ENCODE measurements around the gene VIPAS39.
A peak's percentile ranks its signal among the peaks of the same experiment; 100 is the strongest.

Gene VIPAS39

GRCh38 chr14:77409131-77409533 lies 48.3 kb downstream of the VIPAS39 start:
- Histone ChIP-seq H3K4me3 (ENCODE audit: insufficient read depth, low read length, poor library complexity, severe bottlenecking) (no peak overlapping the region), H3K27ac (ENCODE audit: low read depth, low read length) (no peak overlapping the region), H3K9me3 (ENCODE audit: insufficient read depth, low read length) (no peaks in the 10 kb centered on the region), H3K79me2 (ENCODE audit: insufficient read depth, low read length) (no peaks in the 10 kb centered on the region), H3K4me2 (ENCODE audit: low read depth, low read length, poor library complexity, severe bottlenecking) (no peak overlapping the region), H4K20me1 (ENCODE audit: low read depth, low read length) (no peaks in the 10 kb centered on the region), H3K36me3 (ENCODE audit: low read length) (no peaks in the 10 kb centered on the region), H3K27me3 (ENCODE audit: low read length) (no peaks in the 10 kb centered on the region), H3K9ac (ENCODE audit: low read length) (no peak overlapping the region), H3F3A (ENCODE audit: insufficient read depth) (no peaks in the 10 kb centered on the region), H3K9me2 (replicated peaks; ENCODE audit: insufficient read depth, low read length) (no peaks in the 10 kb centered on the region), H2AFZ (ENCODE audit: low read depth, low read length, severe bottlenecking) (peak overlapping the region; percentile 88)
- TF ChIP-seq EZH2phosphoT487 (conservative IDR thresholded peaks at IDR 0.05; ENCODE audit: low read length): no peak
- TF ChIP-seq, protein P1, sequence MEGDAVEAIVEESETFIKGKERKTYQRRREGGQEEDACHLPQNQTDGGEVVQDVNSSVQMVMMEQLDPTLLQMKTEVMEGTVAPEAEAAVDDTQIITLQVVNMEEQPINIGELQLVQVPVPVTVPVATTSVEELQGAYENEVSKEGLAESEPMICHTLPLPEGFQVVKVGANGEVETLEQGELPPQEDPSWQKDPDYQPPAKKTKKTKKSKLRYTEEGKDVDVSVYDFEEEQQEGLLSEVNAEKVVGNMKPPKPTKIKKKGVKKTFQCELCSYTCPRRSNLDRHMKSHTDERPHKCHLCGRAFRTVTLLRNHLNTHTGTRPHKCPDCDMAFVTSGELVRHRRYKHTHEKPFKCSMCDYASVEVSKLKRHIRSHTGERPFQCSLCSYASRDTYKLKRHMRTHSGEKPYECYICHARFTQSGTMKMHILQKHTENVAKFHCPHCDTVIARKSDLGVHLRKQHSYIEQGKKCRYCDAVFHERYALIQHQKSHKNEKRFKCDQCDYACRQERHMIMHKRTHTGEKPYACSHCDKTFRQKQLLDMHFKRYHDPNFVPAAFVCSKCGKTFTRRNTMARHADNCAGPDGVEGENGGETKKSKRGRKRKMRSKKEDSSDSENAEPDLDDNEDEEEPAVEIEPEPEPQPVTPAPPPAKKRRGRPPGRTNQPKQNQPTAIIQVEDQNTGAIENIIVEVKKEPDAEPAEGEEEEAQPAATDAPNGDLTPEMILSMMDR (IDR thresholded peaks at IDR 0.05; ENCODE audit: insufficient read depth, low read length, poor library complexity, severe bottlenecking): no peak

- no peaks in the 10 kb centered on the region for H4K20me1 ChIP-seq (ENCODE audit: low read depth, low read length)
- no peaks in the 10 kb centered on the region for H3F3A ChIP-seq (ENCODE audit: insufficient read depth)
- no peak overlapping the region for H3K4me2 ChIP-seq (ENCODE audit: low read depth, low read length, poor library complexity, severe bottlenecking)
- no peak overlapping the region for H2AFZ ChIP-seq (ENCODE audit: low read depth, low read length, severe bottlenecking)
- H3K36me3 ChIP-seq (ENCODE audit: low read length): no peaks in the 10 kb centered on the region
- no peaks in the 10 kb centered on the region for H3K9me3 ChIP-seq (ENCODE audit: insufficient read depth, low read length)
- TF ChIP-seq EZH2phosphoT487 (conservative IDR thresholded peaks at IDR 0.05; ENCODE audit: low read length): no peak
- TF ChIP-seq, protein P1 (IDR thresholded peaks at IDR 0.05; ENCODE audit: insufficient read depth, low read length, poor library complexity, severe bottlenecking): no peak
- H3K27me3 ChIP-seq (ENCODE audit: low read length): no peaks in the 10 kb centered on the region
- H3K4me3 ChIP-seq (ENCODE audit: insufficient read depth, low read length, poor library complexity, severe bottlenecking): no peak overlapping the region
- no peak overlapping the region for H3K9ac ChIP-seq (ENCODE audit: low read length)
- H3K9me2 ChIP-seq (replicated peaks; ENCODE audit: insufficient read depth, low read length): no peaks in the 10 kb centered on the region
- no peaks in the 10 kb centered on the region for H3K79me2 ChIP-seq (ENCODE audit: insufficient read depth, low read length)
- no peak overlapping the region for H3K27ac ChIP-seq (ENCODE audit: low read depth, low read length)
Measured at GRCh38 chr14:77407158-77407557, 50.2 kb downstream of the VIPAS39 start.

DNA sequence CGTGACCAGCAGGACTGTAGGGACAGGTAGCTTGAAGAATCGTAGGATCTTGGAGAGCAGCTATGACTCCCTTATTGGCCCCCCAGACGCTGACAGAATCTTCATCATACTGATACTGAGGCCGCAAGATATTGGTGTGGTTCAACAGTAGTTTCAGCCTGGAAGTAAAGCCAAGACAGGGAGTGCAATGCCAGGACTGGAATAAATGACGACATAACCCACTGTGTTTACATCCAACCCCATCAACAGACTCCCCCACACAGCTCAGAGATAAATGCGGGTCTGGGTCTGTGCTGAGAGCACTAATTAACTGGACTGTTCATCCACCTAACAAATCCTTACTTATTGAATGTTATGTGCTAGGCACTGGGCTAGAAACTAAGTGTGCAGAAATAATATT lies 50.7 kb downstream of the VIPAS39 start:
- H3K27me3 ChIP-seq (ENCODE audit: low read length): no peaks in the 10 kb centered on the region
- no peak overlapping the region for H3K9ac ChIP-seq (ENCODE audit: low read length)
- no peaks in the 10 kb centered on the region for H3K36me3 ChIP-seq (ENCODE audit: low read length)
- H2AFZ ChIP-seq (ENCODE audit: low read depth, low read length, severe bottlenecking): no peak overlapping the region
- H3K4me2 ChIP-seq (ENCODE audit: low read depth, low read length, poor library complexity, severe bottlenecking): no peak overlapping the region
- H3K4me3 ChIP-seq (ENCODE audit: insufficient read depth, low read length, poor library complexity, severe bottlenecking): no peak overlapping the region
- TF ChIP-seq, protein P1 (IDR thresholded peaks at IDR 0.05; ENCODE audit: insufficient read depth, low read length, poor library complexity, severe bottlenecking): no peak
- TF ChIP-seq EZH2phosphoT487 (conservative IDR thresholded peaks at IDR 0.05; ENCODE audit: low read length): no peak
- H3K79me2 ChIP-seq (ENCODE audit: insufficient read depth, low read length): no peaks in the 10 kb centered on the region
- H3F3A ChIP-seq (ENCODE audit: insufficient read depth): no peaks in the 10 kb centered on the region
- H3K9me3 ChIP-seq (ENCODE audit: insufficient read depth, low read length): no peaks in the 10 kb centered on the region
- no peaks in the 10 kb centered on the region for H3K9me2 ChIP-seq (replicated peaks; ENCODE audit: insufficient read depth, low read length)
- H4K20me1 ChIP-seq (ENCODE audit: low read depth, low read length): no peaks in the 10 kb centered on the region
- no peak overlapping the region for H3K27ac ChIP-seq (ENCODE audit: low read depth, low read length)

Measured in SU-DHL-6 (cell line).